GM21360 (cell line): ENCODE results near the gene RSU1.

Experiments used
- ATAC-seq: cut with Tn5 transposase; IDR thresholded peaks from one replicate; pipeline ENCODE4 v1.9.1; 2021; ENCODE audit warnings: mild to moderate bottlenecking, moderate library complexity; ENCODE audit not compliant: unreplicated experiment

Gene RSU1

DNA sequence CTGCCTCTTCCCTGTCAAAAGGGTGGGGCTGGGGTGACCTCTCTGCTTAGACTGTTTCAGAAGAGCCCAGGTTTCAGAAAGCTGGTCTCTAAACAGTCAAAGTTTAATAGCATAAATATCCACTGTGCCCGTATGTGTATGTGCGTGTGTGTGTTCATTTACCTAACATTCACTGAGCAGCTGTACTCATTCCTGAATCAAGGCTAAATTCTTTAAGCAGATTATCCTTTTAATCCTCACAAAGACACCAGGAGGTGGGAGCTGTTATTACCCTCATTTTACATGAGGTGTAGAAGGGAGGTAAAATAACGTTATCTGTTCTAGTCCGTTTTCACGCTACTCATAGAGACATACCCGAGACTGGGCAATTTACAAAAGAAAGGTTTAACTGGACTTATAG, 72.2 kb downstream of the RSU1 start:
- ATAC-seq = no peak

DNA sequence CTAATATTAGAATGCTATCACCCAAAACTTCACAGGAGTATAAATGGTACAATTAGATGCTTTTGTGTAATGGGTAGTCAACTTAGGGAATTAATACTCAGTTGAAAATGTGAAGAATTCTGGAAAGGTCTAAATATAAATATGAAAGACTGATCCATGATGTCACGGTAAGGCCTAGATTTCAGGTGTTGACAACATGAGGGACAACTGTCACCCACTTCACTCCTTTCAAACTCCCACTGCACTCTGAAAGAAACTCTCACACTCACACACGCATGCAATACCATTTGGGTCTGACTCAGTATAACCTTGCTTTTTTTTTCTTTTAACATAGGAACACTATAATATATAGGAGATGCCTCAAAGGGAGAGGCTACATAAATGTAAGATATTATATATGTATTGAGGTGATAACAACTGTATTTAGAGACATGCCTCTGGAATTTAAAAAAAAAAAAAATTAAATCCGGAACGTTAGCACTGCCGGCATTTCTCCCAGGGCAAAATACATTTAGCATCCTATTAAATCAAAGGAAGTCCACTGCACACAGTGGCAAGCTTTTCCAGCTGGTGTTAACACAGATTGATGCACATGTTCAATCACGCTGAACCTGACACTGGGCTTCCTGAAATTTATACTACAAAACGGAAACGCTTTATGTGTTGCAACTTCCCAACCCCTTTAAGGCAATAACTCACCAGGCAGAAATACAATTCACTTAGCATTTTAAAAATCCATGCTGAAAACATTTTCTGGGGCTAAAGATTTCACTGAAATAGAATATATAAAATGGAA, 74.9 kb downstream of the RSU1 start:
- no peak for ATAC-seq

DNA sequence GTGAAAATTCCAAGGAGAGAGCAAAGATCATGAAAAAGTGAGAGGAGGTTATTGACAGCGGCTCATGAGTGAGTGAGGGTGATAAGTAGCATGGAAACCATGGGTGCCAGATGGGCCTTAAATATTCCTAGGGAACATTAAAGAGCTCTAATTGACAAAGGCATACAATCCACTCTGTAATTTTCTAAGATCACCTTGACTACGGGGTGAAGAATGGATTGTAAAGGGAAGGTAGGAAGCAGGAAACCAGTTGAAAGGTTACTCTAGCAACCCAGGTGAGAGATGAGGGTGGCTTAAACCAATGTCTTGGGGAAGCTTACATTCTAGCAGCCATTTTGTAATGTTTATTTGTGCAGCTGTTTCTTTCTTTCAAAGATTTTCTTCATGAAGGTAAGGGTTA, 75.7 kb downstream of the RSU1 start:
- ATAC-seq = no peak

DNA sequence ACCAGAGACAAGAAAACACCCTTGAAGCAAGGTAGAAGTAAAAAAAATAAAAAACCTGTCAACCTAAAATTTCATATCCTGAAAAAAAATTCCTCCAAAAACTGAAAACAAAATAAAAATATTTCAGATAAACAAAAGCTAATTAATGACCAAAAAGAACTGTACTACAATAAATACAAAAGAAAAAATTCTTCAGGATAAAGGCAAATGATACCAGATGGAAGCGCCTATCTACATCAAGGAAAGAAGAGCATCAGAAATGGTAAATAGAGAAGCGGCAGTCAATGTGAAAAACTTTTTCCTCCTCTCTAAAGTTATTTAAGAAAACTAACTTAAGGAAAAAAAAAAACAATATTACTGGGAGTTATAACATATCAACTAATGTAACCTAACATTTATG, 79.8 kb downstream of the RSU1 start:
- no peak for ATAC-seq

DNA sequence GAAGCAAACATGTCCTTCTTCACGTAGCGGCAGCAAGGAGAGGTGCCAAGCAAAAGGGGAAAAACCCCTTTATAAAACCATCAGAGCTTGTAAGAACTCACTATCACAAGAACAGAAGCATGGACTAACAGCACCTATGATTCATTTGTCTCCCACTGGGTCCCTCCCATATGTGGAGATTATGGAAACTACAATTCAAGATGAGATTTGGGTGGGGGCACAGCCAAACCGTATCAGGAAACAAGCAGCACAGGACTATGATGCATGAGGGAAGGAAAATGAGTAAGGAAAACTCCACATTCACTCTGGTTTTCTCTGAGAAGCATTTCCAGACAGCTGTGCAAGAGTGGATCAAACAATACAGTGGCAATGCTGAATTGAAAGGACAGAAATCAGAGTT, 81.6 kb downstream of the RSU1 start:
- no peak for ATAC-seq

DNA sequence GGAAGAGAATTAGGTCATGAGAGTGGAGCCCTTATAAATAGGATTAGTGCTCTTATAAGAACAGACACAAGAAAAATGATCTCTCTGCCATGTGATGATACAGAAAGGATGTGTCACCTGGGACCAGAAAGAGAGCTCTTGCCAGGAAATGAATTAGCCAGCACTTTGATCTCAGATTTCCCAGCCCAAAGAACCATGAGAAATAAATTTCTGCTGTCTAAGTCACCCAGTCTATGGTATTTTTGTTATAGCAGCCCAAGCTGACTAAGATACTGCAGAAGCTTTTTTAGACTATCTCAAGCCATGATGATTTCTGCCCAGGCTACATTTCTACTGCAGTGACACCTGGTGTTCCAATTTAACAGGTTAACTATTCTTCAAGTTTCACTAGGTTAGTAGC, 84.8 kb downstream of the RSU1 start:
- no peak for ATAC-seq

DNA sequence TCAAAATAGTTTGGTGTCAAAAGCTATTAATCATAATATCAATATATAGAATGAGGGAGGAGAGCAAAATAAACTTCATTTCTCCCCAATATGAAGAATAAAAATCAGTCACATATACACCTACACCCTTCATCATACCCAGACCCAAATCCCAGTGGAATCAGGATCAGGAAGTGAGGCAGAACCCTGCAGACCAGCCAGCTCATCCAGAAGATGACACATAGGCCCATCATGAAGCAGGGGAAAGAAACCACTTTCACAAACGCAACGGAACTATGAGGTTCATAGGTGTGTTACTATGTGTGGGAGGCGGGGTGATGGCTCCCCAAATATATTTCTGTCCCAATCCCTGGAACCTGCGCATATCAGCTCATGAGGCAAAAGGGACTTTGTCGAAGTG, 89.0 kb downstream of the RSU1 start:
- no peak for ATAC-seq

DNA sequence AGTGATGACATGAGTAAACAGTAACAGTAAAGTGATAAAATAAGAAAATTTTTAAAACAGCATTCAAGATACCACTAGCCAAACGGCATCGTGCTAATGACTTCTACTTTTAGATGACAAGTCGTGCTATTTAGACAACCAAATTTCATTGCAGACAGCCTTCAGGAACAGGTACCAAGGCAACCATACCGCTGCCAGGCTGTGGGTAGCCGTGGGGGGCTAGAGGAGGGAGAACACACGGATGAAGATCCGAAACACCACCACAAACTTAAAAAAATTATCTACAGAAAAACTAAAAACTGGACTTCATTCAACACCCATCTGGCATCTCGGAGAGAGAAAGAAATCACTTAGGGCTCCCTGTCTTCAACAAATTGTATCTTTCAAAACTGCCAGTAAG, 89.6 kb downstream of the RSU1 start:
- no peak for ATAC-seq

DNA sequence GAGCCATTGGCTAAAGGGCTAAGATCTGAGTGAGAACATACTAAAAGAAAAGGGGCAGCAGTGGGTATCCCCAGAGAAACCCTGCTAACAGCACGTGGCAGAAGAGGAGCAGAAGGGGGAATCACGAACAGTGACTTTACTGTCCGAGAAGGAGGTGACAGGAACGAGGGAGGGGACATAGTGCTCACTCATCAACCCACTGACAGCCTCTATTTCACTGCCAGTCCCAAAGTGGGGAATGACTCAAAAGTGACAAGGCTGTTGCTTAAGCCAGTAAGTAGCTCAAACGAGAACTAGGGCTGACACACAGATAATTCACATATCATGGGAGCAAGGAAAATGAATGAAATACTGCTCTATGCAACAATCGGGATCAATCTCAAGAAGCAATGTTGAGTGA, 92.7 kb downstream of the RSU1 start:
- ATAC-seq = no peak

DNA sequence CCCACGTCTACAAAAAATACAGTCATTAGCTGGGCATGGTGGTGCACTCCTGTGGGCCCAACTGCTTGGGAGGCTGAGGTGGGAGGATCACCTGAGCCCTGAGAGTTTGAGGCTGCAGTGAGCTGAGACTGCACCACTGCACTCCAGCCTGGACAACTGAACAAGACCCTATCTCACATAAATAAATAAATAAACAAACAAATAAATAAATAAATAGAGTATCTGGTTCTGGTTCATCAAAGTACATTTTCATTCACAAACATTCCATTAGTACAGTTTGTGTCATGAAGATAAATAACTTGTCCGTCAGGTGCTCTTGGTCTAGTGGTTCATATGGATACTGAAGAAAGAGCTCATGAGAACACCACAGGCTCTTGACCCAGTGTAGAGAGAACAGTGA, 96.4 kb downstream of the RSU1 start:
- ATAC-seq = no peak

DNA sequence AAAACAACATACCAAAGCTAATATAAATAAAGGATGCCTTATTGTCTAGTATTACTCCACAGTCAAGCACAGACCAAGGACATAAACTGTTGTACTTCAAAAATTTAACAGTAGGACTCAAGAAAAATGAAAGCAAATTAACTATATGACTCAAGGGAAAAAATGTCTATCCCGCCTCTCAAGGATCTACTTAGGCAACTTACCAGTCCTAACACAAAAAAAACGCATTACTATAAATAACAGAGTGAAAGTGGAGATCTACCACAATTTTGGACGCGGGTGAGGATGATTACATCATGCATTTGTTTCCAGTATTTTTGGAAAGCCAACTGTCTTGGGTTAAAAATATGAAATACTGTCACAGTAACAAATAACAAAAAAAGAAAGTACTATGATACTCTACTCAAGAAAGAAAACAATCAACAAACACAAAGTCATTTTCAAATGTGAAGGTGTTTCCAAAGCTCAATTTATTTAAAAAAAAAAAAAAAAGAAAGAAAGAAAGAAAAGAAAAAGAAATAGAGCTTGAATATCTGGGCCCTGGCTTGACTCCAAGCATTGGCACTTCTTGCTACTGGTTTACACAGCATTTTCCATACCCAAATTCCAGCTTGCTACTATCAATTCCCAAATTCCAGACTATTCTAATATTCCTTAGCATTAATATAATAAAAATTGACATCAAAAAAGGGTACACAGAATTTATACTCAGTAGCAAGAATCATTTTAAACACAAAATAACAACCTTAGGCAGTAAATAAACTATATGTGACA, 99.4 kb downstream of the RSU1 start:
- ATAC-seq = no peak

DNA sequence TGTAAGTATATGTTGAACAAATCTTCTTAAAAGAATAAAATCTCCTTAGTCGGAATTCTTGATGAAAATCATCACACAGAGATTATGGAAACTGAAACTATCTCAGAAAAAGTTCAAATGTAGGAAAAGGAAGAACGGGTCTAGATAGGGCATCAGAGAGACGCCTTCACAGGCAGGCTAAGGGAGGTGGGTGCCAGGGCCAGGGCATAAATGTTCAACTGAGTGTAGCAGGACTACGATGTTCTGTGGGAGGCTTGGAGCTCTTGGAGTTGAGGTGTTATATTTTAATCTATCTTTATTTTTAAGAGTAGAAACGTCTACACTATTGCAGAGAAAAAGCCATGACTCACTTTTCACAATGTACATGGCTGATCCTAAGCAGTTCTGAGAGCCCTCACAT, 101.2 kb downstream of the RSU1 start:
- no peak for ATAC-seq

DNA sequence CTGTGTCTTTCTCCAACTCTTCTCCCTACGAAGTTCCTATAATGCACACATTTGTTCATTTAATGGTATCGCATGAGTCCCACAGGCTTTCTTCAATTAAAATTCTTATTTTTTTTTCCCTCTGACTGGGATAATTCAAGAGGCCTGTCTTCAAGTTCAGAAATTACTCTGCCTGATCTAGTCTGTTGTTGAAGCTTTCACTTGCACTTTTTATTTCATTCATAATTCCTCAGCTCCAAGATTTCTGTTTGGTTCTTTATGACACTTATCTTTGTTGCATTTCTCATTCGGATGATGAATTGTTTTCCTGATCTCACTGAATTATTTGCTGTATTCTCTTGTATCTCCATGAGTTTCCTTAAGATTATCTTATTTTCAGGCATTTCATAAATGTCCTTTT, 103.9 kb downstream of the RSU1 start:
- ATAC-seq = no peak

DNA sequence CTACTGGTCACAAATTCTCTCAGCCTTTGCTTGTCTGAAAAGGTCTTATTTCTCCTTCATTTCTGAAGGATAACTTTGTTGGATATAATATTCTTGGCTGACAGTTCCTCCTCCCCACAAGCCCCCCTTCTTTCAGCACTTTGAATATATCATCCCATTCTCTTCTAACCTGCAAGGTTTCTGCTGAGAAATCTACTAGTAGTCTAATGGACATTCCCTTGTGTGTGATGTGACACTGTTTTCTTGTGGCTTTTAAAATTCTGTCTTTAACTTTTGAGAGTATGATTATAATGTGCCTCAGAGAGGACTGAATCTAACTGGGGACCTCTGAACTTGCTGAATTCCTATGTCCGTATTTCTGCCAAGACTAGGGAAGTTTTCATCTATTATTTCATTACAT, 104.3 kb downstream of the RSU1 start:
- no peak for ATAC-seq

DNA sequence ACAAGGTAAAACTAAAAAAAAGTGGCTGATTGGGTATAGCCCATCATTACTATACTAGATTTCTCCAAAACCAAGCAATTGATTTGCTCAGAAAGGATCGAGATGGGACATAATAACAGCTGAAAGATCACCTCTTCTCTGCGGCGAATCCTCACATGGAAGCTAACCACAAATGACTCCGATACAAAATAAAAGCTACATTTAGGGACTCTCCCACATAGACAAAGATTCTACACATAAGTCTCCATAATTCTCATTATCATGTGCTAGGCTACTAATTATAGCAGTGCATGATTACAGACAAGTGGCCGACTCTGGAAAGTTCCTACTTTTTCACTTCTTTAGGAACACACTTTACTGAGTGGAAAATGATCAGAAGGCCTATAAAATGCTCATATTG, 116.9 kb downstream of the RSU1 start:
- no peak for ATAC-seq

DNA sequence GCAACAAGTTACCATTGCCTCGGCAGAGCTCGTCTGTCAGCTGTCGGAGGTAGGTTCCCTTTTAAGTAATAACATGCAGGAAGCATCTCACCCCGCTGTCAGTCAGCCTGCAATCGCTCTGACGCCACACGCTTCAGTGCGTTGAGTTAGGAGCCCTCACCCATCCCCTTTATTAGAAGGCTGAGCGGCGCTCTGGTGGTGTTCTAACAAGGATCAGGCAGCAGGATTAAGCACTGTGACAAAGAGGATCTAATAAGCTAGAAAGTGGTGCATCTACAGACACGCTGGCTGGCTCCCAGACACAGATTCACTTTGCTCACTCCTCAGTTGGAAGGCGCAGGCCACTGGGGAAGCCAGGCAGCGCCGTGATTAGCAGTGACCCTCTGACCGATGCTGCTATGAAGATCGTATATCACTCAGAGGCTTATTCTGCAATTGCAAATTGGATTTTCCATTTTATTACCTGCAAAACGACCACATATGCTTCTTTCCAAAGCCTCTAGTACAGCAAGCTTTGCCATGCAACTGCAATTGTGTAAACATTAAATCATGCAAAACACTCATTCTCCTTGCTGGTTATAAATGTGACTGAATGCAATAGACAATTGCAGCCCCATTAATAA, 117.7 kb downstream of the RSU1 start:
- no peak for ATAC-seq

DNA sequence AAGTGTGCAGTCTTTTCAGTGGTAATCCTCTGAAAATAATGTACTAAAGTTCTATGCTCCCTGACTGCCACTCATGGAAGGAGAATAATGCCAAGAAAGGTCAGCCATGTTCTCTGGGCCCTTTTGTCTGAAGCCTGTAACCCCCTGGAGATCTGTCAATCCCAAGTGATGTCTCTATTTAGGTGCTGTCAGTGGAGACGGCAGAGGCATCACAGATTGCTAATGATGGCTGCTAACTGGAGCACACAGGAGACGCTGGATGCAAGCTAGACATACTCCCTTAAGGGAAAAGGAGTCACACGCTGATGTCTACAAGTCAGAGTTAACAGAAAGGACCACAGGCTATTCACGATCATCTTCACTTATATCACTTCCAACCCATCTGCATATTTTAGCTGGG, 118.8 kb downstream of the RSU1 start:
- ATAC-seq = no peak

DNA sequence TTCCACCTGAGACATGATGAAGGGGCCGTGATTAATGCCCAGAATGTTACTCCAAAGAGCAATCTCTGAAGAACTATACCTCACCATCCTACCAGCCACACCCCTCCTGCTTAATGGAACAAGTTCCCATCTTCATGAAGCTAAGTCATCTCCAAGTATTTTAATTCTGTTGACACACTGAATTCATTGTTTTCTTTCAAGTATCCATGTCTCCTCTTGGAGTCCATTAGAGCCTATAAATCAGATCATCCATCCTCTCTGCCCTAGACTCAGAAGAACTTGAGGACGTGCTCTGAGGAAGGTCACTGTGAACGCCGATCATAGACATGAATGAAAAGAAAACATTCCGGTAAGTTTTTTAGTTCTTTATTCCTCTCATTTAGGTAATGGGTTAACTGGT, 126.8 kb downstream of the RSU1 start:
- ATAC-seq = no peak

DNA sequence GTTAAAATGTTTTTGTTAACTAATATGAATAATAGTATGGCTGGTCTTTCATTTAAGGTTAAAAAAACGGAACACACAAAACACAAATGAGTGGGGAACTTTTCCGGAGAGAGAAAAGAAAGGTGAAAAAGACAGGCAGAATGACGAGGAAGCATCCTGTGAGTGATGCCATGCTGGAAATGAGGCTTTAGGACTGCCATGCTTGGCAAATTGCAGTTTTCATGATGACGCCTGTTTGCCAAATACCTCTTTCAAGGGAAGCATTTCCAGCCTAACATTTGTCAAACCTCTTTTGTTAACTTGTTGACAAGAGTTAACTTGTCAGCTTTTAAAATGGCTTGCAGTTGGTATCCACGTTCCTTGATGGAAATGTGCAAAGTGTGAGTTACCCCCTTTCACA, 127.5 kb downstream of the RSU1 start:
- no peak for ATAC-seq

DNA sequence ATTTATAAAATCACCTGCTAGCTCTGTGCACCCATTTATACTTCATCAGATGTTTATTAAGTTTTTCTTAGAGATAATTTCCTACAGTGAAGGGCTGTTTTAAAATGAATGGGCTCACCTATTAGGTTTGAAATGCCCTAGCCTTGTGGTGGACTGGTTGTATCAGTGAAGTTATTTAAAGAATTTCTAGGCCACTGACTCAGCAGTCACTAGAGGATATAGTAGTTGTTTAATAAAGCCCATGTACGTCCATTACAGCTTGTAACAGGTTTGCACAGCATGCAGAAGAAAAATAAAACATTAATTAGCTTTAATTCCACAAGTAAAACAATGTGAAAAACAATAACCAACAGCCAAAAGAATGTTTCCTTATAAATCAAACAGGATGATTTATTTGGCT, 128.0 kb downstream of the RSU1 start:
- ATAC-seq = no peak

DNA sequence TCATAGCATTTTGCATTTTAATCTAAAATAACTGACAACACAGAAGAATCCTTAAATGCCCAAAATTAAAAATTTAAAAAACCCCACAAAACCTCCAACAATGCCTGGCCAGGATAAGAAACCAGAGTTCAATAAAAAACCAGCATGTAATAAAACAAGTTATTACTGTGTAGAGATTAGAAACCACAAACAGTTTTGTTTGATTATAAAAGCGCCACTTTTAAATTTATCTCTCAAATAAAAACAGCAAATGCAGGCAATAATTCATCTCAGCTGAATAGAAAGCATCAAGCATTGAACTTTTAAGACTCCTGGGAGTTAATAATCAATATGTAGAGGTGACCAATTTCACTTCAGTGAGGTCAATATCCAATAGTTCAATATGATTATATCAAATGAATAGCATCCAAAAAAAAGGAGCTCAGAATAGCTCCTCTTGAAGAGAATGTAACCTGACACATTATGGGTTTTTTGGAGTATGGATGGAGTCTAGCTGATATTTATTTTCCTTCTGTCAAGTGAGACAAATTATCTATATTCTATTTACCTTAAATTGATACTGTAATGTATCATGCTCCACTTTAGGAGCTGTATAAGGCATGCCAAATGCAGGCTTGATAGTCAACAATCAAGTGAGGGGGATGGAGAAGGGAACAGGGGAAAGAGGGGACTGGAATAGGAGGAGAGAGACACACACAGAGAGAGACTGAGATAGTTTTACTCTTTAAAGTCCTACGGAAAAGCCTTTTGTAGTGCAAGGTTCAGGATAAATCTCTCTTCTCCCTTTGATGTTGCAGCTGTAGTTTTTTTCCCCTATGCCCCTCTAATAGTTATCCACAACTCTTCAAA, 130.9 kb downstream of the RSU1 start:
- no peak for ATAC-seq
